HepG2 (cell line): Measurements from ENCODE around the gene HEPACAM. TPM values are rescaled to one million over a fixed set of nuclear protein-coding genes. Genes with fewer than 3 reads are reported as not detected.

ENCODE experiments used
- ATAC-seq: fragments of 200-7000 bp; cut with Tn5 transposase; 3 replicates; pipeline ENCODE4 v1.9.1; 2020; ENCODE audit warnings: mild to moderate bottlenecking, moderate library complexity
- BruUV-seq: library from RNA; stranded (reverse); fragments of 400-500 nt; replicated peaks from 2 replicates; lab custom pipeline; 2021; lab: Mats Ljungman, UMichigan
- CTCF ChIA-PET: fragments of 300-600 bp; formaldehyde crosslinking; extraction: SDS; loops from one replicate; lab custom pipeline; 2021; ENCODE audit warnings: low total read pairs, inconsistent platforms, low intra/inter-chr PET ratio; lab: Yijun Ruan, JAX
- POLR2A ChIA-PET: fragments of 350-600 bp; sonication (Branson Sonifier 250); formaldehyde crosslinking; loops from one replicate; lab custom pipeline; 2020; ENCODE audit warnings: antibody characterized with exemption, inconsistent platforms; lab: Yijun Ruan, JAX
- DNase-seq: peaks from one replicate; pipeline ENCODE4 v3.0.0-alpha.2; 2015; ENCODE audit warnings: low spot score
- FAIRE-seq: peaks from 3 replicates; lab custom pipeline; 2011; peaks lifted over from hg19 to GRCh38; lab: Jason Lieb, UNC
- H2AFZ ChIP-seq: one replicate; pipeline ENCODE4 v1.6.1; 2011; ENCODE audit warnings: low read length, inconsistent platforms
- H3K27ac ChIP-seq: fragments of 300-600 bp; 3 replicates; pipeline ENCODE4 v1.8.0; 2011; ENCODE audit warnings: mixed run types, mild to moderate bottlenecking, mixed read lengths, low read length, inconsistent platforms; ENCODE audit not compliant: insufficient read depth; ENCODE audit errors: extremely low read length
- H3K27me3 ChIP-seq, 2 experiments: fragments of 200-600 bp in 1 of 2; 2 replicates in 1 of 2; 3 replicates in 1 of 2; pipeline versions ENCODE4 v1.6.0 to v1.8.0; 2011; ENCODE audit warnings: low read length in 2 of 2, mild to moderate bottlenecking in 2 of 2, moderate library complexity in 2 of 2, inconsistent platforms in 1 of 2; ENCODE audit not compliant: insufficient read depth in 2 of 2, control insufficient read depth in 1 of 2
- H3K36me3 ChIP-seq, 2 experiments: fragments of 200-600 bp in 1 of 2; replicated peaks in 1 of 2; 2 replicates in 1 of 2; 3 replicates in 1 of 2; pipeline versions ENCODE4 v1.5.1 to v1.8.0; 2011; ENCODE audit warnings: low read length in 2 of 2, inconsistent platforms in 1 of 2; ENCODE audit not compliant: insufficient read depth in 2 of 2, control insufficient read depth in 1 of 2
- H3K4me1 ChIP-seq: 2 replicates; pipeline ENCODE4 v1.5.1; 2012; ENCODE audit warnings: low read length, inconsistent platforms; ENCODE audit not compliant: insufficient read depth
- H3K4me2 ChIP-seq: 2 replicates; pipeline ENCODE4 v1.6.0; 2011; ENCODE audit warnings: low read depth, low read length, inconsistent platforms
- H3K4me3 ChIP-seq, 3 experiments: fragments of 200-600 bp in 1 of 3; sonication (generic), shearing (Covaris generic) in 1 of 3; replicated peaks in 1 of 3; 2 replicates each; pipeline ENCODE4 v1.5.1; 2011 to 2016; ENCODE audit warnings: low read length in 3 of 3, inconsistent platforms in 2 of 3, low read depth in 2 of 3, mild to moderate bottlenecking in 2 of 3, control low read depth in 1 of 3, mixed read lengths in 1 of 3; ENCODE audit not compliant: insufficient read depth in 1 of 3
- H3K79me2 ChIP-seq: one replicate; pipeline ENCODE4 v1.6.1; 2011; ENCODE audit warnings: low read length, inconsistent platforms; ENCODE audit not compliant: insufficient read depth
- H3K9ac ChIP-seq: 2 replicates; pipeline ENCODE4 v1.6.0; 2011; ENCODE audit warnings: mild to moderate bottlenecking, low read depth, low read length, inconsistent platforms; ENCODE audit not compliant: insufficient read depth
- H3K9me3 ChIP-seq: 2 replicates; pipeline ENCODE4 v1.5.1; 2012; ENCODE audit warnings: mild to moderate bottlenecking, low read length
- H4K20me1 ChIP-seq: 2 replicates; pipeline ENCODE4 v1.6.0; 2011; ENCODE audit warnings: inconsistent platforms, mild to moderate bottlenecking, low read length, moderate library complexity; ENCODE audit not compliant: insufficient read depth
- CC2D1A ChIP-seq: sonication (generic); formaldehyde crosslinking; IDR thresholded peaks from 2 replicates; pipeline ENCODE4 v1.8.1; 2023; ENCODE audit warnings: mild to moderate bottlenecking, missing genetic modification reagents
- CCDC6 ChIP-seq: sonication (generic); formaldehyde crosslinking; IDR thresholded peaks from 2 replicates; pipeline ENCODE4 v1.8.1; 2022; ENCODE audit warnings: mild to moderate bottlenecking, missing genetic modification reagents, moderate library complexity
- DNMT1 ChIP-seq: sonication (generic); formaldehyde crosslinking; IDR thresholded peaks from 2 replicates; pipeline ENCODE4 v1.5.1; 2020; ENCODE audit warnings: mild to moderate bottlenecking, missing genetic modification reagents
- DR1 ChIP-seq: sonication (generic); formaldehyde crosslinking; IDR thresholded peaks from 2 replicates; pipeline ENCODE4 v1.8.0; 2021; ENCODE audit warnings: mild to moderate bottlenecking, missing genetic modification reagents, inconsistent platforms
- JUNB ChIP-seq: sonication (generic); formaldehyde crosslinking; IDR thresholded peaks from 2 replicates; pipeline ENCODE4 v1.8.0; 2022; ENCODE audit warnings: missing genetic modification reagents, mild to moderate bottlenecking, borderline replicate concordance
- KMT2A ChIP-seq: sonication (generic); formaldehyde crosslinking; IDR thresholded peaks from 2 replicates; pipeline ENCODE4 v1.4.0; 2020; ENCODE audit warnings: missing genetic modification reagents
- MAFF ChIP-seq: IDR thresholded peaks from 2 replicates; pipeline ENCODE4 v1.6.1; 2011; ENCODE audit warnings: low read depth, low read length, improper control_type of control experiment
- NFYB ChIP-seq: sonication (generic); formaldehyde crosslinking; IDR thresholded peaks from 2 replicates; pipeline ENCODE4 v1.4.0; 2020; ENCODE audit warnings: missing genetic modification reagents
- NR2C2 ChIP-seq: sonication (generic); formaldehyde crosslinking; IDR thresholded peaks from 2 replicates; pipeline ENCODE4 v1.4.0; 2020; ENCODE audit warnings: missing genetic modification reagents, mild to moderate bottlenecking, moderate library complexity, borderline replicate concordance
- POGZ ChIP-seq: sonication (generic); formaldehyde crosslinking; IDR thresholded peaks from 2 replicates; pipeline ENCODE4 v1.4.0; 2020; ENCODE audit warnings: mild to moderate bottlenecking, missing genetic modification reagents
- RXRB ChIP-seq: IDR thresholded peaks from 2 replicates; pipeline ENCODE4 v1.6.1; 2016; ENCODE audit warnings: borderline replicate concordance, missing genetic modification reagents, missing compliant biosample characterization
- SAFB2 ChIP-seq: sonication (generic); formaldehyde crosslinking; IDR thresholded peaks from 2 replicates; pipeline ENCODE4 v1.5.1; 2020; ENCODE audit warnings: missing genetic modification reagents, low read depth, mild to moderate bottlenecking, borderline replicate concordance
- ZKSCAN5 ChIP-seq: sonication (generic); formaldehyde crosslinking; IDR thresholded peaks from 2 replicates; pipeline ENCODE4 v1.5.1; 2020; ENCODE audit warnings: mild to moderate bottlenecking, missing genetic modification reagents
- ZNF329 ChIP-seq: sonication (generic); formaldehyde crosslinking; IDR thresholded peaks from 2 replicates; pipeline ENCODE4 v1.9.0; 2021; ENCODE audit warnings: low read depth, mild to moderate bottlenecking, missing genetic modification reagents
- ZNF446 ChIP-seq: sonication (generic); formaldehyde crosslinking; IDR thresholded peaks from 2 replicates; pipeline ENCODE4 v1.5.0; 2020; ENCODE audit warnings: mild to moderate bottlenecking, missing genetic modification reagents
- ZNF788 ChIP-seq: sonication (generic); formaldehyde crosslinking; IDR thresholded peaks from 2 replicates; pipeline ENCODE4 v1.5.0; 2020; ENCODE audit warnings: mild to moderate bottlenecking, missing genetic modification reagents, borderline replicate concordance
- WGBS: methylation state at CpG from one replicate; pipeline ENCODE4 v1.1.6; 2017; ENCODE audit warnings: low lambda C conversion rate; 5-methylcytosine and 5-hydroxymethylcytosine counted together
- in situ Hi-C: cut with HindIII; loops from 2 replicates; pipeline ENCODE4 v1.10.0; 2017; ENCODE audit warnings: low pct_unique_long_range_greater_than_20kb; ENCODE audit not compliant: extremely low pct_ligation_motif_present
- intact Hi-C: fragments of 100-400 bp; cut with micrococcal nuclease; formaldehyde crosslinking; loops from one replicate; pipeline ENCODE4 v1.10.0; 2022; ENCODE audit not compliant: unreplicated experiment
- polyA plus RNA-seq, 8 experiments: library from polyadenylated mRNA; depleted of rRNA in 3 of 8; stranded (reverse) in 7 of 8; unstranded in 1 of 8; fragments of >200 nt; fragmentation: Illumina TruSeq in 4 of 8; extraction: Trizol in 4 of 8; gene quantifications; 2 replicates each; pipeline versions ENCODE4 v1.2.1 to v1.2.3, GENCODE V29; 2011 to 2016; ENCODE audit warnings: low read depth in 4 of 8, missing spikeins in 1 of 8, mixed read lengths in 1 of 8; ENCODE audit not compliant: insufficient read depth in 1 of 8
- total RNA-seq, 5 experiments: library from RNA; depleted of rRNA; stranded (reverse); fragments of >200 nt; fragmentation: Illumina TruSeq; extraction: Trizol; gene quantifications; 2 replicates each; pipeline ENCODE4 v1.2.3, GENCODE V29; 2016; ENCODE audit warnings: low read depth in 1 of 5

Gene HEPACAM
- total and polyA plus RNA-seq, 2 of the 13 experiments (the other 11 are each of a cell fraction or from before 2014, with no cell fraction given): 66.9 to 121 TPM

- no peak for TF ChIP-seq ZNF329 (CRISPR knock-in tag)
- TF ChIP-seq NR2C2 (CRISPR knock-in tag): no peak
- TF ChIP-seq ZNF788 (CRISPR knock-in tag): no peak
Measured at GRCh38 chr11:124873951-124874350, 61.9 kb downstream of the HEPACAM start (continued).

GRCh38 chr11:124872741-124873140 lies 63.1 kb downstream of the HEPACAM start:
- Histone ChIP-seq H3K36me3 (no peaks in the 10 kb centered on the region), H3K9me3 (no peaks in the 10 kb centered on the region), H3K9ac (no peak overlapping the region), H3K4me1 (peaks cover 33% of the 10 kb centered on the region), H3K27me3 (peaks cover 5 to 71% of the 10 kb centered on the region in 2 experiments; a peak in 4 of 5 replicates), H3K4me3 (no peak overlapping the region), H3K4me2 (no peak overlapping the region), H4K20me1 (no peaks in the 10 kb centered on the region), H3K79me2 (no peaks in the 10 kb centered on the region), H3K27ac (no peak overlapping the region)
- CTCF ChIA-PET: no interaction called here
- intact Hi-C loops: no loop called here
- DNase-seq: no peak
- BruUV-seq: no TSS peak
- POLR2A ChIA-PET: no interaction called here
- no peak for ATAC-seq
- WGBS: 0% methylated on average over 3 of the region's 9 CpGs
- FAIRE-seq: no peak
- TF ChIP-seq NFYB (CRISPR knock-in tag): 0 out of 2 replicates have a peak, but pooled peaks have one; percentile 30
- TF ChIP-seq ZNF446 (CRISPR knock-in tag): no peak
- TF ChIP-seq POGZ (CRISPR knock-in tag): no peak
- TF ChIP-seq, all 625 proteins: peak for 1
- in situ Hi-C loops: no loop called here
- no peak overlapping the region for H2AFZ ChIP-seq

- FAIRE-seq (no peak), DNase-seq (no peak), ATAC-seq (no peak)
- no peaks in the 10 kb centered on the region for H4K20me1 ChIP-seq
- no TSS peak for BruUV-seq
- ChIA-PET POLR2A (no interaction called here), CTCF (no interaction called here)
- no peaks in the 10 kb centered on the region for H3K36me3 ChIP-seq
- H3K27ac ChIP-seq: no peak overlapping the region
- in situ Hi-C loops (no loop called here), intact Hi-C loops (no loop called here)
- H2AFZ ChIP-seq: no peak overlapping the region
- H3K4me1 ChIP-seq: peaks cover 30% of the 10 kb centered on the region
- H3K9ac ChIP-seq: no peak overlapping the region
- no peaks in the 10 kb centered on the region for H3K9me3 ChIP-seq
- peaks cover 5 to 70% of the 10 kb centered on the region in 2 experiments; a peak in 4 of 5 replicates for H3K27me3 ChIP-seq
- H3K4me3 ChIP-seq: no peak overlapping the region
- no peak overlapping the region for H3K4me2 ChIP-seq
- no peaks in the 10 kb centered on the region for H3K79me2 ChIP-seq
- 45% methylated on average over 8 of the region's 8 CpGs for WGBS
- TF ChIP-seq MAFF (no peak), KMT2A (CRISPR knock-in tag) (no peak), DR1 (CRISPR knock-in tag) (no peak), ZKSCAN5 (CRISPR knock-in tag) (no peak), CC2D1A (CRISPR knock-in tag) (no peak), JUNB (no peak), DNMT1 (CRISPR knock-in tag) (no peak), RXRB (CRISPR knock-in tag) (no peak), CCDC6 (CRISPR knock-in tag) (no peak), SAFB2 (CRISPR knock-in tag) (no peak)
Measured at GRCh38 chr11:124872280-124872679, 63.6 kb downstream of the HEPACAM start.
